Head of caudate nucleus (tissue), 42 donors: ENCODE data around the gene TRAF1.
"Not testable (repeated sequence)": the region's sequence is repeated elsewhere in the genome, so short reads cannot be mapped to it uniquely, and the experiment has no call there.

Source experiments
- DNase-seq, 42 donors: peaks; one replicate each; pipeline versions ENCODE4 v3.0.0 to v3.0.0-alpha.2; 2020 to 2021; ENCODE audit warnings: mixed read lengths in 7 of 42
- intact Hi-C: fragments of 100-400 bp; cut with DNase I; formaldehyde crosslinking; loops from one replicate; pipeline ENCODE4 v1.15.0; 2022

TRAF1 gene

DNA sequence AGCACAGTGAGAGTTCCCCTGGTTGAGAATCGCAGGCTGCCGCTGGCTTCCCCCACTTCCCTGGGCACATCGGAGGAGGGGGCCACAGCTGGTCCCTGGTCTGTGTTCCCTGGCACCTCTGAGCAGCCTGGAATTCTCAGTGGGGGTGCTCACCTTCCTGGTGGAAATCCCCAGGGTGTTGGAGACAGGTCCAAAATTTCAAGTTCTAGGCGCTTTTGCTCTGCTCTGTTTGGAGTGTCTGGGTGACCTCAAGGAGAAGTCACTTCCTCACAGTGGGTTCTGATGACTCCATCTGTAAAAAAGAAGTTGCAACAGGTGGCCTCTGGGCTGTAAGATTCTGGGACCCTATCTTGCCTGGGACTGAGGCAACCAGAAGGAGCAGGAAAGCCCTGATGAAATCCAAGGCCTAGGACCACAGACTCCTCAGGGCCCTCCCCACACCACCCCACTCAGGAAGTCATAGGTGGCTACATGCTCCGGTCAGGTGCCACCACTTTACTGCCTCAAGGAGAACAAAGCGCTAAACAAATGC lies at the start of gene TRAF1:
Gene TRAF1 (minus strand): TSS at position 400 of the 532 bp plus-strand sequence. CDS start 721 bp downstream, outside the sequence.
- intact Hi-C loops, result no loop called here
- peak in 1 of 42 donors; percentile 6 for DNase-seq

- intact Hi-C loops, result no loop called here
Observed at GRCh38 chr9:120974921-120975320, 48.3 kb upstream of the TRAF1 start.

DNA sequence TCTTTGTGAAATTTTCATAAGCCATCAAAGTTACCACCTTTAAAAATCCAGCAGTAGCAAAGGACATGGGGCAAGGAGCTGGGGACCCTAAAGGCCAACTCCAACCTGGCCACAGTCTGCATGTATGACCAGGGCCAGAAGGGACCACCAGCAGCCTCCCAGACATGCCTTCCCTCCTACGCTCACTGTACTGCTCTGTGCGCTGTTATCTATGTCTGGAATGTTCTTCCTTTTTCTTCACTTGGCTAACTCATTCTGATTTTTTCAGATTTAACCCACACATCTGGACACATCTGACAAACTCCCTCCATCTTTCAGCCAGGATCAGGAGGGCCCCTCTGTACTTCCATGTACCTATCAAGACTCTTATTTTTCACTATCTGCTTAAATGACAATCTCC lies 47.6 kb upstream of the TRAF1 start:
- intact Hi-C loops, result no loop called here
- no peak for DNase-seq

More at GRCh38 chr9:120974921-120975320, 48.3 kb upstream of the TRAF1 start:
- DNase-seq, result no peak

DNA sequence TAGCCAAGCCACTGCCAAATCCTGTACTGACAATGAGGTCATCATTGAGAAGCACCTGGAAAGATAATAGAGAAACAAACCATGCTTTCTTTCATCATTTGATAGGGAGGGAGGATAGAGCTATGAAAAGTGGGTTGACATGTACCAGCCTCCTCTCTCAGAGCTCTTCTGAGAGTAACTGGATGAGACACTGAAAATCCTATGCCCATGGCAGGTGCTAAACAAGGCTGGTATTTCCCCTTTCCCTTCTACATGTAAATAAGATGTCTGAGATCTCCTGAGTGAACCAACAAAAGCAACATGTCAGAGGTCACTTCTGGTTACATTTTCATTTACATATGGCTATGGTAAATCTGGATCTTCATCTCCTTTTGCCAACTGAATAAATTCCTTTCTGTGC lies 45.3 kb upstream of the TRAF1 start:
- no peak for DNase-seq
- intact Hi-C loops, result no loop called here

- intact Hi-C loops, result not testable (repeated sequence)
Observed at GRCh38 chr9:120971471-120971870, 44.9 kb upstream of the TRAF1 start.

GRCh38 chr9:120970244-120970643 lies 43.6 kb upstream of the TRAF1 start:
- intact Hi-C loops, result no loop called here
- no peak for DNase-seq

More at GRCh38 chr9:120971471-120971870, 44.9 kb upstream of the TRAF1 start:
- DNase-seq, result not testable (repeated sequence)

DNA sequence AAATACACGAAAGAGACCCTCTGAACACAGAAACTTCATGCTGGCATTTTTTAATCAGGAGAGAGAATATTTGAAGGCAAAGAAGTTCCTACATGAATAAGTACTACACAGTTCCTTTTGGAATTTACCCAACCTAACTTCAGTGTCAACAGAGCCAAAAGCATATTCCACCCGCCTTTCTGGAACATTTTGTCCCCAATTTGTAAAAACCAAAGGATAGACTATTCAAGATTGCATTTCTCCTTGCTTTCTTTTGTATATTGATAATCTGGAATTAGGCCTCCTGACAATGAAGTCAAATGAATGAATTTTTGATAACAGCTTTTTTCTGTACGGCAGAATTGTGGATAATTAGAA lies 39.4 kb upstream of the TRAF1 start:
- peak in 1 of 42 donors; percentile 11 for DNase-seq
- intact Hi-C loops, result no loop called here

GRCh38 chr9:120965344-120966012 lies 38.9 kb upstream of the TRAF1 start:
- peak in 31 of 42 donors; percentile 11 to 80 (median 42) for DNase-seq
- intact Hi-C loops, result no loop called here

DNA sequence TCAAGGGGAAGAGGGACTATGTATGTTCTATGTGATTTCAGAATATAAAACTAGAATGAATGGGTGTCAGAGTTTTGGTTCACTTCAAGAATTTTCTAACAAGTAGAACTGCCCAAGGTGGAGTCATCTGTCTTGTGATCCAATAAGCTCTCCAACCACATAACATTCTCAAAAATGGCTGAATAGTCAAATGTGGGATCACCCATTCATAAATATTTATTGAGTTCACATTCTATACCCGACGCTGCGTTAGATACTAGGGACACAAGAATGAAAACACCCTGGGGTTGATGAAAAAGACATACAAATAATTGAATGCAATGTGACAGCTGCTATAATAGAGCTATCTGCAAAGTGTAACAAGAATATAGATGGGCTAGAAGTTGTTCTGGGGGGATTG lies 35.3 kb upstream of the TRAF1 start:
- DNase-seq, result no peak
- intact Hi-C loops, result no loop called here

DNA sequence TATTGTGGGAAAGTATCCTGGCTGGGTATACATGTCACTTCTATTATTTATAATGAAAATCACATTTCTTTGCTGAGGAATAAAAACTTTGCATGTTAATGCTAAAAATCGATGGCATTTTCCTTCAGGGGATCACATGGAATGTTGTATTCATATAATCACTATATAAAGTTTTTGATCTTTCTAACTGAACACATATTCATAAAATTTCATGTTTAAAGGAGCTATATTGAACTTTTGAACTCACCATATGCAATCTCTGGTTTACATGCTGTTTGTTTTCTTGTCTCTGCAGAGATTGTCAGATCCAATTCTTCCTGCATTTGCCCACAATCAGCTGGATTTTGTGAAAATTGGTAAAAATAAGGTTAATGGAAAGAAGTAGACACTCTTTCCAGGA lies 33.4 kb upstream of the TRAF1 start:
- intact Hi-C loops, result no loop called here
- no peak for DNase-seq

- intact Hi-C loops, result no loop called here
- DNase-seq, result no peak
Observed at GRCh38 chr9:120956862-120957261, 30.3 kb upstream of the TRAF1 start.

DNA sequence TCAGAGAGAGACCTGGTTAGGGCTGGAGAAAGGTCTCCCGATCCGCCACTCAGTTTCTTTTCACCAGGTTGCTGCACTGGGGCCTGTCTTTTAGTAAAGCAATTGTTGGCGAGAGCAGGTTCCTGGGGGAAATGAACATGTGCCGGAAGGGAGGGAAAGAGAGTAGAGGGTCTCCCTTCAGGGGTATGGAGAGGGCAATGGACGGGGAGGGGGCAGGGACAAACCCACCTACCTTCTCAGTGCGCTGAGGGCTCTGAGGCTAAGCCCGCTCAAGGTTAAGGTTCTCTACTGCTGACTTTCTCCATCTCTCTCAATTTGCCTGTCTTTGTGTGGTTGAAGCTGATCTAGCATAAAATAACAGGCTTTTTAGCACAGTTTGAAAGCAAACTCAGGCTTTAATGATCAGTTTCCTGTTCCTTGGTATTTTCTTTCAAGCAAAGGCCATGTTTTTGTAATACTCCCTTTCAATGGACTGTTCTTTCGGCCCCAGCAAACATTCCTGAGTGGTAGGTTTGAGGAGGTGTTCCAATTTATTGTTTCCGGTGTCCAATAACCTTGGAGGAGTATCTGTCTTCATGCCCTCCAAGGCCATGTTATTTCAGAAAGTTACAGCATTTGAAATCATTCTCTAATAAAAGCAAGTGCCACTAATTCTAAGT lies 25.5 kb upstream of the TRAF1 start:
- DNase-seq, result no peak
- intact Hi-C loops, result no loop called here

- intact Hi-C loops, result no loop called here
- DNase-seq, result peak in 2 of 42 donors; percentile 15 to 35
Observed at GRCh38 chr9:120950421-120951388, 24.1 kb upstream of the TRAF1 start.

DNA sequence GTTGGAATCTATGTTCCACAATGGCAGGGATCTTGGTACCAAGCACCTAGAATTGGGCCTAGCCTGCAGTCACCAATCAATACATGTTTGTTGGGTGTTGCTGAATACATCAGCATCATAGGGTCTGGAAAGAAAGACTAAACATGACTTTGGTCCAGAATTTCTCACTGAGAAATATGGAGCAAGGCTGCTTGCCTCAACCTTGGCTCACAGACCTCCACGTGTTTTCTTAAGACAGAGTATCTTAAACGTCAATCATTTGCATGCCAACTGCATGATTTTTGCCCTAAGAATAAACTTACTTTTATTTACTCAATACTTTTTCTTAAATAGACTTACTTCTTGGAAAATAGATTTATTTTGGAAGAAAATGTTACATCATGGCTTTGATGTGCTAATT lies 22.7 kb upstream of the TRAF1 start:
- DNase-seq, result no peak
- intact Hi-C loops, result no loop called here

DNA sequence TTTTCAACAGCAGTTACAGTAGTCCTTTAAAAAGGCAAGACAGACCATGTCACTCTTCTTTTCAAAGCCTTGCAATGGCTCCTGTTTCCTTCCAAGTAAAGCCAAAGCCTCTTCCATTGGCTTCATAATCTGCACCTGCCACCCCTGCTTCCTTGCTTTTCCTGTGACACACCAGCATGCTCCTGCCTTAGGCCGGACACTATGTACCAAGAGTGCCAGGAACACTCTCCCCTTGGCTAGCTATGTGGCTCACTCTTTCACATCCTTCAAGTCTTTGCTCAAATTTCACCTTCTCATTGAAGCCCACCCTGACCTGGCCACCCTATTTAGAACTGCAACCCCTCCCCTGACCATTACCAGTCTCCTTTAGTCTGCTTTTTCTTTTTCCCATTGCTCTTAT lies 22.2 kb upstream of the TRAF1 start:
- intact Hi-C loops, result no loop called here
- DNase-seq, result no peak

DNA sequence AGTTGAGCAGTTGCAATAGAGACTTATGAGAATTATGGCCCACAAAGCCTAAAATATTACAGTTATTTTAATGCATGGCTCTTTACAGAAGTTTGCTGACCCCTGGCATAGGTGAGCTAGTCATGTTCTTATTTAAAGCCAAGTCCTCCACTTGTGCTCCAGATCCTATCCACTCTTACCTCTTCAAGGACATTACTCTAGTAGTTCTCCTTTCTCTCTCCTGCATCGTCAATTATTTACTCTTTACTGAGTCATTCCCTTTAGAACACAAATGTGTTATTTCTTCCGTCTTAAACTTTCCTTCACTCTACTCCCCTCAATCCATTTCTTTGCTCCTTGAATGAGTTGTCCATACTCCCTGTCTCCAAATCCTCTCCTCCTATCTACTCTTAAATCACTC lies 20.6 kb upstream of the TRAF1 start:
- intact Hi-C loops, result no loop called here
- no peak for DNase-seq

- intact Hi-C loops, result no loop called here
- no peak for DNase-seq
Observed at GRCh38 chr9:120946259-120946658, 19.7 kb upstream of the TRAF1 start.

- intact Hi-C loops, result no loop called here
- DNase-seq, result no peak
Observed at GRCh38 chr9:120944948-120945347, 18.4 kb upstream of the TRAF1 start.

- intact Hi-C loops, result no loop called here
Observed at GRCh38 chr9:120944434-120944843, 17.8 kb upstream of the TRAF1 start.

More at GRCh38 chr9:120944434-120944843, 17.8 kb upstream of the TRAF1 start:
- DNase-seq, result no peak
